ENCODE measurements around the gene TNFSF4.
"Not testable (repeated sequence)": the region's sequence is repeated elsewhere in the genome, so short reads cannot be mapped to it uniquely, and the experiment has no call there.

The TNFSF4 gene

DNA sequence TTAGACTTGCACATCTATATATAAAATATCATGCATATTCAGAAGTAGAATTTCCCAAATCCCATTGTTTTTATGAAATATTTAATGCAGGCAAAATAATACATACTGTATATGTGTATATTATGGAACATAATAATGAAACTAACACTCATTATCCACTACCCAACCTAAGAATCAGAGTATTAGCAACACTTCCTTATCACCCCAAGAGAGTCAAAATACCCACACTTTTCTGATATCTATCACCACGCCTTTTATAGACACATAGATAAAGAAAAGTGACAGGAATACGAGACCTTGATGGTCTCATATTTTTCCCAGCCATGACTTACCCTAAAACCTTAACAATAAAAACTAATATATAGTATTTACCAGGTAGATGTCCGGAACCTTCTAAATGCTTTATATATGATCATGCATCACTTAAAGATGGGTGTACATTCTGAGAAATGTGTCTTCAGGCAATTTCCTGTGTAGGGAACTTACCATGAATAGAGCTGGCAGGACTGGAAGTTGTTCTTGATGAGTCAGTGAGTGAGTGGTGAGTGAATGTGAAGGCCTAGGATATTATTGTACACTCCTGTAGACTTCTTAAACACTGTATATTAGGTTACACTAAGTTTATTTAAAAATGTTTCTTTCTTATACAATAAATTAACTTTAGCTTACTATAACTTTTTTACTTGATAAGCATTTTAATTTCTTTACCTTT is 45.5 kb downstream of the TNFSF4 start:
- no peak for DNase-seq

DNA sequence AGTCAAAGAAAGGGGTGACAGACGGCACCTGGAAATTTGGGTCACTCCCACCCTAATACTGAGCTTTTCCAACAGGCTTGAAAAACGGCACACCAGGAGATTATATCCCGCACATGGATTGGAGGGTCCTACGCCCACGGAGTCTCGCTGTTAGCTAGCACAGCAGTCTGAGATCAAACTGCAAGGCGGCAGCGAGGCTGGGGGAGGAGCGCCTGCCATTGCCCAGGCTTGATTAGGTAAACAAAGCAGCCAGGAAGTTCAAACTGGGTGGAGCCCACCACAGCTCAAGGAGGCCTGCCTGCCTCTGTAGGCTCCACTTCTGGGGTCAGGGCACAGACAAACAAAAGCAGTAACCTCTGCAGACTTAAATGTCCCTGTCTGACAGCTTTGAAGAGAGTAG is 53.2 kb downstream of the TNFSF4 start:
- DNase-seq, result not testable (repeated sequence)

DNA sequence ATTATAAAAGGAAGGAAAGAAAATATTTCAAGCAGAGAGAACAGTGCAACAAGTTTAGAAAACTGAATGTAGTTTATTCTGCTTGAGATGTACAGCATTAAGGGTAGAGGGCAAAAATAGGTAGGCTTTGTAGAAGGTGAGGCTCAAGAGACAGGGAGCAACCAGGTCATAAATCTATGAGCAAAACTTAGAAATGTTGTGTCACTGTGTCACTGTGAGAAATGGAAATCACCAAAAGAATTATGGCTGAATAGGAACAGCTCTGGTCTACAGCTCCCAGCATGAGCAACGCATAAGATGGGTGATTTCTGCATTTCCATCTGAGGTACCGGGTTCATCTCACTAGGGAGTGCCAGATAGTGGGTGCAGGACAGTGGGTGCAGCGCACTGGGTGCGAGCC is 53.6 kb downstream of the TNFSF4 start:
- no peak for DNase-seq

DNA sequence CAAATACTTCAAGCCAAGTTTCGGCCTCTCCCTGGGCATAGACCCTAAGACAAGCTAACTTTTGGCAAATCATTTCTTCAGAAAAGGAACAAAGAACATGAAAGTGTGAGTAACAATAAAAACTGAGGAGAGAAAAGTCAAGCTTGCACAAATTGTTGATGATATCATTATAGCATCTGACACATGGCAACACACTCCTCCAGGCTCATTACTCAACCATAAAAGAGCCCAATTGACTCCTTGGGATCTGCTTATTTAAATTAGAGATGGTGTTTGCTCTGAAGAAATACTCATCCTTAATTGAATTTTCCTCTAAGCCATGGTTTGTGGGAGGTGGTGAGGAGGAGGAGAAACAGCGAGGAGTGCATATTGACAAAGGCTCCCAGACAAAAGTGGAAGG is 54.5 kb downstream of the TNFSF4 start:
- no peak for DNase-seq

DNA sequence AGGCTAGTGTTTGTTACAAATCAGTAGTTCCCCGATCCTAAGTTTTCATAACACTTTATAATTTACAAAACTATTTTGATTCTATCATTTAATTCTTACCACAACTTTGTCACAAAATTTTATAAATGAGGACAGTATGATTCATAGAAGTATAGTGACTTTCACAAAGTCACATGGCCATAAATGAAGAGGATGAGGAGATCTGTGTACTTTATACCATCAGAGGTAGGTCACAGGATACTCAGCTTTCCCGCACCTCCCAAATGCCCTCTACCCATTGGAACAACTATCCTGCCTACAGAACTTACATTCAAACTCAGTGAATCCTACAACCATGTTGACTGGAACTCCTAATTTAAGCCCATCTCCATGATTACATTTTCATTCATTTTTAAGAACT is 56.3 kb downstream of the TNFSF4 start:
- DNase-seq, result no peak

DNA sequence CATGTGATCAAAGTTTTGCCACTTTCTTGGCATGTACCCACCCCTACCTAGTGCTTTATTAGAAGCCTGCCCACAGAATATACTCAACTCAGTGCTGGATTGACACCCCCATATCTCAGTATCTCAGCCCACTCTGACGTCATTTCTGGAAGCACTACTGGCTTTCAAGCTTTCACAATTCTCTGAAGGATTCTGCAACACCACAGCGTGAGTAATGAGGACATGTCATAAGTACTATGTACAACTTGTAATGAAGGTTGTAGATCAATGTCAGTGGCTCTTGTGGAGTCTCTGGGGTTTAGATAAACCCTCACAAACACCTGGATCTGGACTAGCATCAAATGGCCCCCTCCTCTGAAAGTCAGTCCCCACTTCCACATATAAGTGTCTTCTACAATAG is 57.2 kb downstream of the TNFSF4 start:
- no peak for DNase-seq

DNA sequence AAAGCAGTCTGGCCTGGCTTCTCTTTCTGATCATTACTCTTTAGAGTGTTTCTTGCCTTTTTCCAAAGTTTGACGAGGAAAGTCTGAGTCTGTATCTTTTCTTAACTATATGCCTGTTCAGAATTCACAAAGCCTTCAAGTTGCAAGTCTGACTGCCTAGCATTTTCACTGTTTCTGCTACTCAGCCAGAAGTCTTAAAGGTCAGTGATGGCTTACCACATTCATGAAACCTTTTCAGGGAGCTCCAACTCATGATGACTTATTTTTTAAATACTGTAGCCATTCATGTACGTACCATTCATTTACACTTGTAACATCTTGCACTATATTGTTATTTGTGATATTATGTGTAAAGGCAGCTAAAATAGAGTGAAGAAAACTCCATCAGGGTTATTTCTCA is 58.2 kb downstream of the TNFSF4 start:
- DNase-seq, result no peak

DNA sequence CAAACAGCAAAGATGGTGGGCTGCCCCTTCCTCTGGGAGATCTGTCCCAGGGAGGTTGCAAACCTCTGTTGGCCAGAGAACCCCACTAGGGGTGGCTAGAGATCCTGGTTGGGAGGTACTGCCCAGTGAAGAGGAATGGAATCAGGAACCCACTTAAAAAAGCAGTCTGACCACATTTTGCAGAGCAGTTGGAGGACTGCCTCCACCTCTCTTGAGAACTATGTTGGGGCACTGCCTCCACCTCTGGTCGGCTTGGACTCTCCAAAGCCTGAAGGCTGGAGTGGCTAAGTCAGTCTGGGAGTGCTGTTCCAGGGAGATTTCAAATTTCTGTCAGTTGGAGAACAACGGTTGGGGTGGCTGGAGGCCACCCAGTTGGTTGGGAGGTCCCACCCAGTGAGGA is 58.6 kb downstream of the TNFSF4 start:
- DNase-seq, result no peak

DNA sequence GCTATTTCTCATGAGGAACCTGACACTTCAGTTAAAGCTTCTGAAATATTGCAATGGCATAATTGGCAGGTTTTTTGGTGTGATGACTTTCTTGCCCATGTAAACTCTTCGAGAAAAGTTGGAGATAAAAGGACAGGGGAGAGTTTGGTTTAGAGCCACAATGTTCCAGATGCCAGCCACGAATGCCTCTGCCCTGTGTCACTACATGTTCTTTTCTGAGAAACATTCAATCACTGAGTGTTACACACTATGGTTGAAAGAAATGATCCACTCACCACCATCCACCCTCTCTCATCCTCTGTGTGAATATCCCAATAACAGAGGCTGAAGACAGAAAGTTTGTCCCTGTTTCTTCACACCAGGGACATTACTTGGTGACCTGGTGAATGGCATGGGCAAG is 66.4 kb downstream of the TNFSF4 start:
- DNase-seq, result no peak

DNA sequence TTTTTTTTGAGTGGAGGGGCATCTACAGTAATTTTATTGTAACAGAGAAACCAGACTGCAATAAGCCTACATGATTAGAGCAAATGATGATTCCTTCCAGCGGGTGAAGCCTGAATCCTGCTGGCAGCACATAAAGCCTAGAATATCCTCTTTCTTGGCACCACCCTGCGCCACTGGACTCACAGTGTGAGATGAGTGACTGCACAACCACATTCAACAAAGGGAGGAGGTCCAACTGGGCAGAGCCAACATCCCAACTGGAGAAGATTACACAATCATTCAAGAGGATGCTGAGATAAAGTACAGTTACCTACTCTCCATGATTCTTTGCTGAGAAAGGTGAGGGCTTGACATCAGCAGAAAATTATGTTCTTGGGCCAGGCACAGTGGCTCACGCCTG is 67.4 kb downstream of the TNFSF4 start:
- DNase-seq, result no peak

DNA sequence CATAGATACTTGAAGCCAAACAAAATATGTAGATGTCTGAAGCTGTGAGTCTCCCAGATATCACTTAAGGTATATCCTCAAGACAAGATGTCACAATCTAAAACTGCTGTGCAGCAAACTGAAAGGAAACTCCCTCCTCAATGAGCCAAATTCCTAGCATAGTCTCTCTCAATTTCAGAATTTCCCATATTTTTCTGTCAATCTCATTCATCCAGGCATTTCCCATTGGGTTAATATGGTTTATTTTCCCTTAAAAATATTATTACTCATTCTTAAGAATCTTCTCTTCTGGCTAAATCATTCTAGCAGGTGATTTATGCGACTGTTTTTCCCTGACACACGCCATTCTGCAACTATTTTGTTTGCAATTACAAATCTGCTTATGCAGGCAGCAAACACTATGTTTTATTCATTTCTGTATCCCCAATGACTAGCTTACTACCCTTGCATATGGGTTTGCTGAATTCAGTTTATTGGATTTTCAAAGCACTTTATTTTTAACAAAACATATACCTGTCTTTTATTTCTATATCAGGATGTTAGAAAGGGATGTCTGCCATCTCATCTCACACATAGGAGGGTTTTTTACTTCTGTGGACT is 69.9 kb downstream of the TNFSF4 start:
- no peak for DNase-seq

DNA sequence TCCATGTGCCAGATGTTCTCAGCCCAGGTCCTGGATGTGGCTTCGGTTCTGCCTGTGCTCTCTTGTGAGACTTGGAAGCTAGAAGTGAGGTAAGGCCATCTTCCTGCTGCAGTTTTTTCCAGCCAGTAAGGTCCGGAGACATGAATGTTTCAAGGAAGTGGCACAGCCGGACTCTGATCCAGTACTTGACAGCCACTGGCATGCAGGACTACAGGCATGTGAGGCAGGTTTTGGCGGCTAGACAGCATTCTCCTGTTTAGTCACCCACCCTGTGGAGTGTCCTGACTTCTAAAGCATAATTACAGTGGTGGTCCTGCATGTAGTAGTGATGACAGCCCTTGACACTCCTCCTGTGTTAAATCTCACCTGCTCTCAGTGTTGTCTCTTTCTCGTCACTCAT is 72.3 kb downstream of the TNFSF4 start:
- DNase-seq, result no peak

DNA sequence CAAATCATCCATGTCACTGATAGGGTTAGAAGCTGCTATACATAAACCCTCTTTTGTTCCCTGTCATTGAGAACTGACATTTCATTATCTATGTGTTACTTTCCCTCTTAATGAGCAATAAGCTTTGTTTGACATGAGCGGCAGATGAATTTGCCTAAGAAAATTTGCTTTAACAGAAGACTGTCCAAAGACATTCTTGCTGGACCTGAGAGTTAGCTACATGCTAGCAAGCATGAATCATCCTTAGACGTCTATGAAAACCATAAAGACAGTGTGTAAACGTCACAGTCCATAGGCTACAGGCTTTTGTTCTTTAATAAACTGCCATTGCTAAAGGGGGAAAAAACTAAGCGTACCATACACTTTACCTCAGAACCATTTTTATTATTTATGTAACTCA is 73.1 kb downstream of the TNFSF4 start:
- no peak for DNase-seq

Data from NCI-H2081 treated with DMSO at 0.1 percent for 48 hours (cell line).